GM18511 (cell line): ENCODE measurements around the gene CDK8.
"Not testable (repeated sequence)": the region's sequence is repeated elsewhere in the genome, so short reads cannot be mapped to it uniquely, and the experiment has no call there.

Experiments
- ATAC-seq: cut with Tn5 transposase; IDR thresholded peaks from one replicate; pipeline ENCODE4 v1.9.1; 2021; ENCODE audit warnings: mild to moderate bottlenecking, moderate library complexity; ENCODE audit not compliant: unreplicated experiment

The CDK8 gene

DNA sequence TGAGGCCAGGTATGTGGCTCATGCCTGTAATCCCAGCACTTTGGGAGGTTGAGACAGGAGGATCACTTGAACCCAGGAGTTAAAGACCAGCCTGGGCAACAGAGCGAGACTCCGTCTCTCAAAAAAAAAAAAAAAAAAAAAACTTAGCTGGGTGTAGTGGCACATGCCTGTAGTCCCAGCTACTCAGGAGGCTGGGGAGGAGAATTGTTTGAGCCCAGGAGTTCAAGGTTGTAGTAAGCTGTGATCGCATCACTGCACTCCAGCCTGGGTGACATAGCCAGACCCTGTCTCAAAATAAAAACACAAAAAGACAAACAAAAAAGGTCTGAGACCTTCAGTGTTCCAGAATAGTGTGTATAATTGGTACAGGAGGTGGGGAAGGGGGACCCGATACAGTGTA is 1.9 kb upstream of the CDK8 start:
- ATAC-seq, result not testable (repeated sequence)

DNA sequence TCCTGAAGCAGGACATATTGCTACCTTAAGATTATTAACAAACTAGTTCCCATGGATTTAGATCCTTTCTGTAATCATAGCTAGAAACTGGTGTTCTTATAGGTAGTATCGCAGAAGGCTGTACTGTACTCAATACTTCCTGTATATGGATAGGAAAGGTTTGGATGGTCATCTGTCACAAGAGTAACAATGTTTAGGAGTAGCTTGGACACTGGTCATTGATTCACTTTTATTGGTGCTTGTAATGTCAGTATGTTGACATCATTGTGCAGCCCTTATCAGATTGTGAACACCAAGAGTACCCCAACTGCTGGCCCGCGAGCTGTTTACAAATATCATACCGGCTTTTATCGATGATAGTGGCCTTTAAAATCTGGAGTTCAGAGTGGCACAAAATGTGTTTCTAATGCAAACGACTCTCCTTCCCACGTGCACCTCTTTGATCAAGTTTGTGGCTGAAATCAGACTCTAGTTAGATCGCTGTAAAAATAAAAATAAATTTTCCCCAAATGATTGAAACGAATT is 605 bp upstream of the CDK8 start:
- no peak for ATAC-seq

- ATAC-seq, result peak; percentile 44
Observed at GRCh38 chr13:26254583-26255111, 718 bp downstream of the CDK8 start.

- ATAC-seq, result no peak
Observed at GRCh38 chr13:26255115-26255514, 1.2 kb downstream of the CDK8 start.

DNA sequence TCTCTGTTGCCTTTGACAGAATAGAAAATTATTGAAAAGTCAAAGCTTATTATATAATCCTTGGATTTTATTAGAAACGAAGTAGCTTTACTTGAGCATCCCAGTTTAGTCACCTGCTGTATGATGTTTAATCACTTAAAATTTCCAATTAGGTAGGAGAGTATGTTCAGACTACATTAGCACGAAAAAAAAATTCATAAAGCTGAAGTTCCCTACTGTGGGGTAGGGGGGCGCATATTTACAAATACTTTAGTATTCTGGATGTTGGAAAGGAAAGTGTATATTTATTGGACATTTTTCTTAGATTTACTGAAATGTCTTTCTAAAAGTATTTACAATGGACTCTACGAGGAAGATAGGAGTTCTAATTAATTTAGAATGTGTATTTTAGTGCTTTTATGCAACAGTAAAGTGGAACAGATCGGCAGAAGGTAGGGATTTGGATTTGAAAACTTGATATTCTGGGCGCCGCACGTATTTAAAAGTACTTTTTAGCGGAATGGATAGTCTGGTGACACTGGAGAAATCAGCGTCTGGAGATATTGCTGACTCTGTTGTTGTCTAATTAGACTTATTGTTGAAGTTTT is 1.9 kb downstream of the CDK8 start:
- ATAC-seq, result no peak

DNA sequence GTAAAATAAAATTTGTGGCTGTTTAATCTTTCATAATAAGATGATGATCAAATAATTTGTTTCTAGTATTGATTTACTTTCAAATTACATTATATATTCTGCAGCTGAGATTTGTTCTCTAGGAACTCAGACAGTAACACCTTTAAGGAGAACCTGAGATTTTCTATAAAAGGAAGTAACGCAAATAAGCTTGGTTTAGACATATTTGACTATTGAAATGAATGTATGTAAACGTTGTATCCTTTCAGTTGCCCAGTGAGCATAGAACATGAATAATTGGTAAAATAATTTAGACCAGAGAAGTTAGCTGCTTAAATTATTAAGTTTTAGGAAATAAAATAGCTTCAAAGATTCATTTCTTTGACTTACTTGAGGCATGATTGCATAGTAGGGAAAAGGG is 3.1 kb downstream of the CDK8 start:
- ATAC-seq, result no peak

GRCh38 chr13:26259634-26260033 is 5.7 kb downstream of the CDK8 start:
- ATAC-seq, result no peak

DNA sequence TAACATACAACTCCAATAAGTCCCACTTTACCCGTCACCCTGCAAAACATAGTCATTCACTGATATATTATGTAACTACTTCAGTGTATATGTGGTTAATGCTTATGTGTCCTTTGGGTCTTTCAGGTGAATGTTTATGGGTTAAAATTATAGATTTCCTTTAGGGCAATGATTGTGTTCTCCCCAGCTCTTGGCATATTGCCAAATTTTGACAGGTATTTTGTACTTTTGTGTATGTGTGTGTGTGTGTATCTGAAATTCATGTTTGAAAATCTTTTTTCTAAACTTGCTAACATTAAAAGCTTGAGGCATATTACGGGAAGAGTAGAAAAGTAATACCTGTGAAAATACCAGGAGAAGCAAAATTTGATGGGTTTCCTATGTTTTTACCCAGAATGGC is 8.2 kb downstream of the CDK8 start:
- ATAC-seq, result no peak

- no peak for ATAC-seq
Observed at GRCh38 chr13:26266311-26266710, 12.4 kb downstream of the CDK8 start.

- no peak for ATAC-seq
Observed at GRCh38 chr13:26270707-26271106, 16.8 kb downstream of the CDK8 start.

DNA sequence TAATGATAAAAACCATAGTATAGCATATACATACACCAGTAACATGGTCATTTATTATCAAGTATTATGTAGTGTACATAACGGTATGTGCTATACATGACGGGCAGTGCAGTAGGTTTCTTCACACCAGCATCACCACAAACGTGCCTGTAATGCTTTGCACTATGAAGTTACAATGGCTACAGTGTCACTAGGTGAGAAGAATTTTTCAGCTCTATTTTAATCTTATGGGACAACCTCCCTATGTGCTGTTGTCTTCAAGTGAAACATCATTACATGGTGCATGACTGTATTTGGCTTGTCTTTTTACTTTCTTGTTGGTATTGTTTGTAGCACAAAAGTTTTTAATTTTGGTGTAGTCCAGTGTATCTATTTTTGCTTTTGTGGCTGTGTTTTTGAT is 18.7 kb downstream of the CDK8 start:
- no peak for ATAC-seq

- ATAC-seq, result no peak
Observed at GRCh38 chr13:26280295-26280694, 26.4 kb downstream of the CDK8 start.

- ATAC-seq, result no peak
Observed at GRCh38 chr13:26280822-26281221, 26.9 kb downstream of the CDK8 start.

DNA sequence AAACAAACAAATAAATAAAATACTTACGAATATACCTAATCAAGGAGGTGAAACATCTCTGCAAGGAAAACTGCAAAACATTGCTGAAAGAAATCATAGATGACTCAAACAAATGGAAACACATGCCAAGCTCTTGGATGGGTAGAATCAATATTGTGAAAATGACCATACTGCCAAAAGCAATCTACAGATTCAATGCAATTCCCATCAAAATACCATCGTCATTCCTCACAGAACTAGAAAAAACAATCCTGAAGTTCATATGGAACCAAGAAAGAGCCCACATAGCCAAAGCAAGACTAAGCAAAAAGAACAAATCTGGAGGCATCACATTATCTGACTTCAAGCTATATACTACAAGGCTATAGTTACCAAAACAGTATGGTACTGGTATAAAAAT is 32.0 kb downstream of the CDK8 start:
- ATAC-seq, result not testable (repeated sequence)

- not testable (repeated sequence) for ATAC-seq
Observed at GRCh38 chr13:26288838-26289237, 34.9 kb downstream of the CDK8 start.

- ATAC-seq, result no peak
Observed at GRCh38 chr13:26295812-26296211, 41.9 kb downstream of the CDK8 start.

GRCh38 chr13:26299168-26299750 is 45.3 kb downstream of the CDK8 start:
- no peak for ATAC-seq

DNA sequence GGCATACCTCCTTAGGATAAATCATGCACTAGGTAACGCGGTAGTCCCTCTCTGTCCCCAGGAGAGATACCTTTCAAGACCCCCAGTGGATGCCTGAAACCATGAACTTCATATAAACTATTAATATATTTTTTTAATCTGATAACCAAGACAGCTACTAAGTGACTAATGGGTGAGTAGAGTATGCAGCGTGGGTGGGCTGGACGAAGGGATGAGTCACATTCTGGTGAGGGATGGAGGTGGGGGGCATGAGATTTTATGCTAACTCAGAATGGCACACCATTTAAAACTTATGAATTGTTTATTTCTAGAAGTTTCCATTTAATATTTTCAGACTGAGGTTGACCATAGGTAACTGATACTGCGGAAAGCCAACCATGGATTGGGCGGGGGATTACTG is 46.2 kb downstream of the CDK8 start:
- ATAC-seq, result no peak

DNA sequence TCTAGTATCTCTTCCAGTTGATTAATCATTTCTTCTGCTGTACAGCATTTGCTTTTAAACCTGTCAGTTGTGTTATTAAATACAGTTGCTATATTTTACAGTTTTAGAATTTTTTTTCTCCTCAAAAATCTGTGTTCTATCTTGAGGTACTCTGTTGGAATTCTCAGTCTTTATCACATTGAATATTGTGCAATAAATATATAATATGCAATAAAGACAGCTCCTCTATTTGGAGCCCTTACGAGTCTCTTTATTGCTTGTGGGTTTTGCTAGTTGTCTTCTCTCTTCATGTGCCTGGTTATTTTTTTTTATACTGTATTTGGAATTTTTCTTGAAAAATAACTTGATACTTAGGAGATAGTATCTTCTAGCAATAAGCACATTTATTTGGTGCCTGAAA is 51.7 kb downstream of the CDK8 start:
- no peak for ATAC-seq

- no peak for ATAC-seq
Observed at GRCh38 chr13:26307701-26308100, 53.8 kb downstream of the CDK8 start.

GRCh38 chr13:26308250-26308649 is 54.3 kb downstream of the CDK8 start:
- ATAC-seq, result no peak

- ATAC-seq, result no peak
Observed at GRCh38 chr13:26308836-26309235, 54.9 kb downstream of the CDK8 start.

DNA sequence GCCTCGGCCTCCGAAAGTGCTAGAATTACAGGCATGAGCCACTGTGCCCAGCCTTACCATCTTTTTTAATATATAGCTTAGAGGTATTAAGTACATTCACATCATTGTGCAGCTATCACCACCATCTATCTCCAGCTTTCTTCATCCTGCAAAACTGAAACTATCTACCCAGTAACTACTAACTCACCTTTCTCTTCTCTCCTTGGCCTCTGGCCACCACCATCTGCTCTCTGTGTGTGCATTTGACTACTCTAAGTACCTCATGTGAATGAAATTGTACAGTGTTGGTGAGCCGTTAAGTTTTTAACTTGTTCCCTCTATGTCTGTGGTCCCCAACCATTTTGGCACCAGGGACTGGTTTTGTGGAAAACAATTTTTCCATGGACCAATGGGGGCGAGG is 56.1 kb downstream of the CDK8 start:
- no peak for ATAC-seq
